Memory B cell (primary cell): ENCODE results near the gene NR1I3.
"Not testable (repeated sequence)": the region's sequence is repeated elsewhere in the genome, so short reads cannot be mapped to it uniquely, and the experiment has no call there.

Experiments used
- ATAC-seq: fragments of 150-1000 bp; cut with Tn5 transposase; 2 replicates; pipeline ENCODE4 v1.10.0; 2021; ENCODE audit warnings: low read depth, mild to moderate bottlenecking, moderate library complexity
- DNase-seq, 2 donors: peaks; one replicate each; pipeline ENCODE4 v3.0.0; 2022; ENCODE audit warnings: low spot score in 2 of 2
- H3K27ac Mint-ChIP-seq: one replicate; pipeline ENCODE4 v1.8.0; 2022; ENCODE audit warnings: mild to moderate bottlenecking, moderate library complexity, mixed read lengths
- H3K27me3 Mint-ChIP-seq: one replicate; pipeline ENCODE4 v1.8.0; 2022; ENCODE audit warnings: mixed read lengths
- H3K36me3 Mint-ChIP-seq: one replicate; pipeline ENCODE4 v1.8.0; 2022; ENCODE audit warnings: mild to moderate bottlenecking, mixed read lengths
- H3K4me1 Mint-ChIP-seq: one replicate; pipeline ENCODE4 v1.8.0; 2022; ENCODE audit warnings: mixed read lengths
- H3K4me3 Mint-ChIP-seq: one replicate; pipeline ENCODE4 v1.8.0; 2022; ENCODE audit warnings: mild to moderate bottlenecking, moderate library complexity, mixed read lengths
- H3K9me3 Mint-ChIP-seq: one replicate; pipeline ENCODE4 v1.8.0; 2022; ENCODE audit warnings: mixed read lengths

NR1I3 gene

GRCh38 chr1:161230762-161231161 is 7.2 kb downstream of the NR1I3 start:
- Mint-ChIP-seq H3K27ac (no peak overlapping the region), H3K27me3 (no peaks in the 10 kb centered on the region), H3K4me1 (peaks cover 16% of the 10 kb centered on the region), H3K9me3 (no peaks in the 10 kb centered on the region), H3K4me3 (no peak overlapping the region), H3K36me3 (peaks cover 10% of the 10 kb centered on the region)
- DNase-seq (no peak), ATAC-seq (no peak)

GRCh38 chr1:161229896-161230295 is 8.1 kb downstream of the NR1I3 start:
- H3K4me1 Mint-ChIP-seq, result peaks cover 18% of the 10 kb centered on the region
- ATAC-seq (no peak), DNase-seq (no peak)
- H3K4me3 Mint-ChIP-seq, result no peak overlapping the region
- no peak overlapping the region for H3K27ac Mint-ChIP-seq
- H3K27me3 Mint-ChIP-seq, result no peaks in the 10 kb centered on the region
- H3K9me3 Mint-ChIP-seq, result no peaks in the 10 kb centered on the region
- H3K36me3 Mint-ChIP-seq, result peaks cover 10% of the 10 kb centered on the region

- no peaks in the 10 kb centered on the region for H3K9me3 Mint-ChIP-seq
- ATAC-seq (no peak), DNase-seq (no peak)
- no peak overlapping the region for H3K4me3 Mint-ChIP-seq
- H3K27ac Mint-ChIP-seq, result no peak overlapping the region
- peaks cover 10% of the 10 kb centered on the region for H3K27me3 Mint-ChIP-seq
- peaks cover 18% of the 10 kb centered on the region for H3K4me1 Mint-ChIP-seq
- peaks cover 8% of the 10 kb centered on the region for H3K36me3 Mint-ChIP-seq
Measured at GRCh38 chr1:161228032-161228431, 10.0 kb downstream of the NR1I3 start.

GRCh38 chr1:161227196-161227871 is 10.7 kb downstream of the NR1I3 start:
- peak; percentile 41 for ATAC-seq
- Mint-ChIP-seq H3K27ac (peak overlapping the region; percentile 53), H3K4me3 (peak overlapping the region; percentile 100), H3K27me3 (peaks cover 14% of the 10 kb centered on the region), H3K9me3 (no peaks in the 10 kb centered on the region), H3K36me3 (peaks cover 8% of the 10 kb centered on the region), H3K4me1 (peaks cover 18% of the 10 kb centered on the region)
- DNase-seq, result peak; percentile 80 to 86

GRCh38 chr1:161226759-161227158 is 11.2 kb downstream of the NR1I3 start:
- Mint-ChIP-seq H3K9me3 (no peaks in the 10 kb centered on the region), H3K4me1 (peaks cover 21% of the 10 kb centered on the region), H3K27ac (peak overlapping the region; percentile 53), H3K27me3 (peaks cover 18% of the 10 kb centered on the region), H3K4me3 (peak overlapping the region; percentile 100), H3K36me3 (peaks cover 10% of the 10 kb centered on the region)
- ATAC-seq, result no peak
- DNase-seq, result no peak

GRCh38 chr1:161226320-161226711 is 11.7 kb downstream of the NR1I3 start:
- no peak for ATAC-seq
- Mint-ChIP-seq H3K27me3 (peaks cover 18% of the 10 kb centered on the region), H3K27ac (peak overlapping the region; percentile 87), H3K4me1 (peaks cover 21% of the 10 kb centered on the region), H3K36me3 (peaks cover 10% of the 10 kb centered on the region), H3K9me3 (no peaks in the 10 kb centered on the region), H3K4me3 (peak overlapping the region; percentile 100)
- no peak for DNase-seq

GRCh38 chr1:161225534-161226319 is 12.3 kb downstream of the NR1I3 start, which contains the start of gene TOMM40L:
TOMM40L (plus strand) TSS chr1:161226060; CDS start chr1:161226490, 430 bp downstream.
- H3K36me3 Mint-ChIP-seq, result peaks cover 10% of the 10 kb centered on the region
- H3K4me1 Mint-ChIP-seq, result peaks cover 21% of the 10 kb centered on the region
- peak within 1 kb of the TSS; percentile 100 for H3K4me3 Mint-ChIP-seq
- peak; percentile 92 for ATAC-seq
- H3K9me3 Mint-ChIP-seq, result no peaks in the 10 kb centered on the region
- H3K27me3 Mint-ChIP-seq, result peaks cover 19% of the 10 kb centered on the region
- H3K27ac Mint-ChIP-seq, result peak within 1 kb of the TSS; percentile 87
- peak; percentile 74 to 79 for DNase-seq

- Mint-ChIP-seq H3K9me3 (no peaks in the 10 kb centered on the region), H3K36me3 (peaks cover 8% of the 10 kb centered on the region), H3K27me3 (peaks cover 20% of the 10 kb centered on the region), H3K27ac (no peak overlapping the region), H3K4me3 (no peak overlapping the region), H3K4me1 (peaks cover 21% of the 10 kb centered on the region)
- DNase-seq (no peak), ATAC-seq (no peak)
Measured at GRCh38 chr1:161225178-161225533, 12.8 kb downstream of the NR1I3 start.

GRCh38 chr1:161224695-161225087 is 13.3 kb downstream of the NR1I3 start:
- Mint-ChIP-seq H3K27me3 (peaks cover 24% of the 10 kb centered on the region), H3K4me1 (peaks cover 21% of the 10 kb centered on the region)
- H3K36me3 Mint-ChIP-seq, H3K9me3 Mint-ChIP-seq, H3K4me3 Mint-ChIP-seq, DNase-seq, H3K27ac Mint-ChIP-seq, ATAC-seq: not testable (repeated sequence)

- Mint-ChIP-seq H3K27ac (no peak overlapping the region), H3K9me3 (no peaks in the 10 kb centered on the region), H3K27me3 (peaks cover 24% of the 10 kb centered on the region), H3K4me1 (peaks cover 21% of the 10 kb centered on the region), H3K4me3 (no peak overlapping the region), H3K36me3 (peaks cover 7% of the 10 kb centered on the region)
- ATAC-seq, result no peak
- DNase-seq, result no peak
Measured at GRCh38 chr1:161223805-161224694, 14.0 kb downstream of the NR1I3 start.

- DNase-seq (no peak), ATAC-seq (no peak)
- Mint-ChIP-seq H3K4me3 (no peak overlapping the region), H3K9me3 (no peaks in the 10 kb centered on the region), H3K27me3 (peaks cover 24% of the 10 kb centered on the region), H3K36me3 (peaks cover 2% of the 10 kb centered on the region), H3K4me1 (peaks cover 29% of the 10 kb centered on the region), H3K27ac (no peak overlapping the region)
Measured at GRCh38 chr1:161222175-161223019, 15.6 kb downstream of the NR1I3 start.

- no peaks in the 10 kb centered on the region for H3K9me3 Mint-ChIP-seq
- H3K36me3 Mint-ChIP-seq, result peaks cover 5% of the 10 kb centered on the region
- no peak for DNase-seq
- peaks cover 27% of the 10 kb centered on the region for H3K4me1 Mint-ChIP-seq
- H3K27ac Mint-ChIP-seq, result no peak overlapping the region
- no peak for ATAC-seq
- H3K27me3 Mint-ChIP-seq, result peaks cover 27% of the 10 kb centered on the region
- no peak overlapping the region for H3K4me3 Mint-ChIP-seq
Measured at GRCh38 chr1:161220002-161220401, 18.0 kb downstream of the NR1I3 start.
